Measurements from ENCODE around the gene PIGQ.

Gene PIGQ

GRCh38 chr16:569445-570254 lies at the start of gene PIGQ:
Gene PIGQ, plus strand, starts transcription at chr16:569968. Its CDS starts 4,107 bp downstream, at chr16:574075.
- peak within 1 kb of the TSS; percentile 68 to 87 (median 83) for H3K27ac ChIP-seq
- peaks cover 49 to 70% (median 61%) of the 10 kb centered on the region in 10 experiments for H3K4me1 ChIP-seq
- H3K9me3 ChIP-seq (replicated peaks in 1 of 11), result no peaks in the 10 kb centered on the region
- TF ChIP-seq Cebpa-rat (IDR thresholded peaks at IDR 0.05), result no peak
- H4K20me1 ChIP-seq, result peaks cover 0 to 47% (median 27%) of the 10 kb centered on the region in 11 experiments; a peak in 18 of 22 replicates
- peak within 1 kb of the TSS; percentile 95 to 100 (median 98) for H3K4me2 ChIP-seq
- no peaks in the 10 kb centered on the region for H3K27me3 ChIP-seq
- peaks cover 9 to 30% (median 13%) of the 10 kb centered on the region in 11 experiments; a peak in 21 of 22 replicates for H3K36me3 ChIP-seq
- peak within 1 kb of the TSS; percentile 86 to 94 (median 88) for H3K9ac ChIP-seq
- H3K4me3 ChIP-seq, result peak within 1 kb of the TSS; percentile 86 to 100 (median 98)

- H3K4me2 ChIP-seq, result peak overlapping the region in 4 of 11 experiments; percentile 56 to 77 (median 69); a peak in 6 of 22 replicates
- H3K9me3 ChIP-seq (replicated peaks in 1 of 11), result no peaks in the 10 kb centered on the region
- no peak overlapping the region for H3K27ac ChIP-seq
- peaks cover 30 to 81% (median 59%) of the 10 kb centered on the region in 10 experiments for H3K4me1 ChIP-seq
- TF ChIP-seq Cebpa-rat (IDR thresholded peaks at IDR 0.05), result no peak
- no peak overlapping the region for H3K4me3 ChIP-seq
- H3K36me3 ChIP-seq, result peaks cover 20 to 76% (median 49%) of the 10 kb centered on the region in 11 experiments; a peak in 21 of 22 replicates
- H4K20me1 ChIP-seq, result peaks cover 0 to 85% (median 61%) of the 10 kb centered on the region in 11 experiments; a peak in 20 of 22 replicates
- H3K27me3 ChIP-seq, result no peaks in the 10 kb centered on the region
- no peak overlapping the region for H3K9ac ChIP-seq
Observed at GRCh38 chr16:520847-521246, 48.9 kb upstream of the PIGQ start.

- no peak overlapping the region for H3K4me3 ChIP-seq
- H4K20me1 ChIP-seq, result peaks cover 0 to 87% (median 68%) of the 10 kb centered on the region in 11 experiments; a peak in 21 of 22 replicates
- no peaks in the 10 kb centered on the region for H3K9me3 ChIP-seq (replicated peaks in 1 of 11)
- H3K27me3 ChIP-seq, result no peaks in the 10 kb centered on the region
- no peak overlapping the region for H3K9ac ChIP-seq
- H3K4me2 ChIP-seq, result 0 out of 22 replicates have a peak overlapping the region, but pooled peaks of 1 of the 11 experiments have one; percentile 66
- no peak overlapping the region for H3K27ac ChIP-seq
- peaks cover 37 to 89% (median 66%) of the 10 kb centered on the region in 10 experiments for H3K4me1 ChIP-seq
- no peak for TF ChIP-seq Cebpa-rat (IDR thresholded peaks at IDR 0.05)
- H3K36me3 ChIP-seq, result peaks cover 14 to 68% (median 42%) of the 10 kb centered on the region in 11 experiments; a peak in 21 of 22 replicates
Observed at GRCh38 chr16:521381-522210, 48.2 kb upstream of the PIGQ start.

GRCh38 chr16:522320-523096 lies 47.3 kb upstream of the PIGQ start:
- Histone ChIP-seq H3K4me1 (peaks cover 37 to 83% (median 61%) of the 10 kb centered on the region in 10 experiments), H3K27me3 (no peaks in the 10 kb centered on the region), H3K4me3 (no peak overlapping the region), H3K9me3 (replicated peaks in 1 of 11) (no peaks in the 10 kb centered on the region), H3K27ac (no peak overlapping the region), H4K20me1 (peaks cover 0 to 88% (median 68%) of the 10 kb centered on the region in 11 experiments; a peak in 21 of 22 replicates), H3K9ac (no peak overlapping the region), H3K36me3 (peaks cover 13 to 59% (median 33%) of the 10 kb centered on the region in 11 experiments; a peak in 21 of 22 replicates), H3K4me2 (peak overlapping the region in 2 of 11 experiments; percentile 96 to 100; a peak in 1 of 22 replicates)
- TF ChIP-seq Cebpa-rat (IDR thresholded peaks at IDR 0.05), result no peak

- Histone ChIP-seq H3K4me2 (peak overlapping the region in 10 of 11 experiments; percentile 15 to 100 (median 98); a peak in 15 of 22 replicates), H3K27me3 (no peaks in the 10 kb centered on the region), H3K36me3 (peaks cover 12 to 52% (median 32%) of the 10 kb centered on the region in 11 experiments; a peak in 21 of 22 replicates), H3K27ac (no peak overlapping the region), H4K20me1 (peaks cover 0 to 82% (median 62%) of the 10 kb centered on the region in 11 experiments; a peak in 21 of 22 replicates), H3K9ac (no peak overlapping the region), H3K4me3 (no peak overlapping the region), H3K4me1 (peaks cover 37 to 79% (median 61%) of the 10 kb centered on the region in 10 experiments), H3K9me3 (replicated peaks in 1 of 11) (no peaks in the 10 kb centered on the region)
- TF ChIP-seq Cebpa-rat (IDR thresholded peaks at IDR 0.05), result no peak
Observed at GRCh38 chr16:523097-523741, 46.5 kb upstream of the PIGQ start.

- no peak for TF ChIP-seq Cebpa-rat (IDR thresholded peaks at IDR 0.05)
- Histone ChIP-seq H3K4me3 (no peak overlapping the region; a peak in 1 of 20 replicates), H3K9me3 (replicated peaks in 1 of 11) (no peaks in the 10 kb centered on the region), H3K4me1 (peaks cover 44 to 74% (median 57%) of the 10 kb centered on the region in 10 experiments), H3K9ac (peak overlapping the region in 8 of 11 experiments; percentile 2 to 100 (median 97); a peak in 7 of 22 replicates), H4K20me1 (peaks cover 4 to 80% (median 62%) of the 10 kb centered on the region in 11 experiments; a peak in 21 of 22 replicates), H3K4me2 (peak overlapping the region; percentile 92 to 100 (median 99)), H3K27me3 (no peaks in the 10 kb centered on the region), H3K27ac (peak overlapping the region in 6 of 11 experiments; percentile 35 to 96 (median 94); a peak in 8 of 22 replicates), H3K36me3 (peaks cover 7 to 43% (median 24%) of the 10 kb centered on the region in 11 experiments; a peak in 20 of 22 replicates)
Observed at GRCh38 chr16:524274-525040, 45.3 kb upstream of the PIGQ start.

- H3K27me3 ChIP-seq, result no peaks in the 10 kb centered on the region
- H3K4me2 ChIP-seq, result peak overlapping the region; percentile 92 to 100 (median 99)
- H3K9ac ChIP-seq, result peak overlapping the region; percentile 90 to 100 (median 97); a peak in 21 of 22 replicates
- H4K20me1 ChIP-seq, result peaks cover 10 to 80% (median 62%) of the 10 kb centered on the region in 11 experiments
- no peaks in the 10 kb centered on the region for H3K9me3 ChIP-seq (replicated peaks in 1 of 11)
- H3K4me1 ChIP-seq, result peaks cover 50 to 74% (median 57%) of the 10 kb centered on the region in 10 experiments
- peak overlapping the region in 2 of 10 experiments; percentile 93 to 99; a peak in 4 of 20 replicates for H3K4me3 ChIP-seq
- H3K36me3 ChIP-seq, result peaks cover 11 to 43% (median 25%) of the 10 kb centered on the region in 11 experiments; a peak in 21 of 22 replicates
- peak overlapping the region in 9 of 11 experiments; percentile 21 to 97 (median 94); a peak in 15 of 22 replicates for H3K27ac ChIP-seq
- no peak for TF ChIP-seq Cebpa-rat (IDR thresholded peaks at IDR 0.05)
Observed at GRCh38 chr16:525123-525519, 44.6 kb upstream of the PIGQ start.

All from BLaER1 treated with 17β-estradiol and CSF1 and Interleukin-3, amounts not matched to agents 10 nM and 100 nM (cell line).